NCI-H1048 (cell line): Measurements from ENCODE around the gene DCP1B.

ENCODE experiments used
- DNase-seq: peaks from one replicate; lab custom pipeline; 2025; lab: John Stamatoyannopoulos, UW

Gene DCP1B

DNA sequence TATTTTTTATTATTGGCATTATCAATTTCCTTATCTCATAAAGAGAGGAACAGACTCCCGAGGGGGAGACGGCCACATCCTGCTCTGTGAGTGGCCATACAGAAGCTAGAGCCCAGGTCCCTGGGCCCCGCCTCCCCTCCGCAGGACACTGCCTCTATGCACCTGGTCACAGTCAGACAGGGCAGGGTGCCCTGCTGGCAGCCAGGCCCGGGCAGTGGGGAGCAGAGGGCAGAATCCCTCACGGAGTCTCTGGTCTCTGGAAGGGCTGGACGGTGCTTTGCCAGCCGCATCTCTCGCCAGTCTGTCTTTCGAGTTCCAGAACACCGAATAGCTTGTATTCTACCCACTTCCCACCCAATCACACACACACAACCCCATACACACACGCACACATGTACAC is 69.4 kb downstream of the DCP1B start:
- DNase-seq = no peak

DNA sequence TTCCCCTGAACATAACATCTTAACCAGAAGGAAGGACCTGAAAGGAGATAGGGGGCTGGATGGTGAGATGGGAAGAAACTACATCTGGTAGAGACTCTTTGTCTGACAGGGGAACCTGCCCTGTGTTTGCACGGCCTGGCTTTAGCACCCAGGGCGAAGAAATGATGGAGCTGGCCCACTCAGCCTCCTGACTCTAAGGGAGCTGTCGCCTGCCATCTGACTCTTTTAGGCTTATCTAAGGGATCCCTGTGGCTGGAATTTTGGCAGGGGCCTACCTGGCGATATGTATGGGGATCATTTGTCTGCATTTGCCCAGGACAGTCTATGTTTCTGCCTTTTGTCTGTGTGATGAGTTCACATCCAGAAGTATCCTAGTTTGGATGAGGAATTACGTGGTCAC is 70.2 kb downstream of the DCP1B start:
- DNase-seq = no peak

DNA sequence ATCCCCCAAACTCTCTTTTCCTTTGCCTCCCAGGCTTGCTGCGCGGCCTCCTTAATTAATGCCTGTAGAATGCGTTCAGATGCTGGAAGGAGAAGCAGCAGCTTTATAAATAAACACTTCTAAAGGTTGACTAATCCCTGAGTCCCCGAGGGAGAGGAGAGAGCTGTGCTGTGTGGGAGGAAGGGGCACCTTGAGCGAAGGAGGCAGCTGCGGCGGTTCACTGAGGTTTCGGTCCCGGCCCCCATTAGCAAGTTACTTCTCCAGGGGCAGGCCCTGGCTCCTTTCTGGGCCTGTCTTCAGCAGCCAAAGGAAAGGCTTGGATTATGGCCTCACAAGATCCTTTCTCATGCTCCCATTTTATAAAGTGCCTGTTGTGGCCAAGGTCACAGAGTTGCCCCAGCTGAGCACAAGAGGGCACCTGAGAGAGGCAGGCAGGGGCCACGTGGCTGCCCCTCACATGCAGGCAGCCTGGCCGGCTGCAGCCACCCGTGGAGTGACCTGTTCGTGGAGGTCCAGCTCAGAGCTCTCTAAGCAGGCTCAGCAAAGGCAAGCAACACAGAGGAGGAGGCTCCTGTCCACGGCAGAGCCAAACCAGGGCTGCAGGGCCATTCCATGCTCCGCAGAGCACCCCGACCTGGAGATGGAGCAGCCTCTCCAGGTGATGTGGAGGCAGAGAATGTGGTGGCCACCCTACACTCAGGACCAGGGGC is 70.8 kb downstream of the DCP1B start:
- DNase-seq = no peak

DNA sequence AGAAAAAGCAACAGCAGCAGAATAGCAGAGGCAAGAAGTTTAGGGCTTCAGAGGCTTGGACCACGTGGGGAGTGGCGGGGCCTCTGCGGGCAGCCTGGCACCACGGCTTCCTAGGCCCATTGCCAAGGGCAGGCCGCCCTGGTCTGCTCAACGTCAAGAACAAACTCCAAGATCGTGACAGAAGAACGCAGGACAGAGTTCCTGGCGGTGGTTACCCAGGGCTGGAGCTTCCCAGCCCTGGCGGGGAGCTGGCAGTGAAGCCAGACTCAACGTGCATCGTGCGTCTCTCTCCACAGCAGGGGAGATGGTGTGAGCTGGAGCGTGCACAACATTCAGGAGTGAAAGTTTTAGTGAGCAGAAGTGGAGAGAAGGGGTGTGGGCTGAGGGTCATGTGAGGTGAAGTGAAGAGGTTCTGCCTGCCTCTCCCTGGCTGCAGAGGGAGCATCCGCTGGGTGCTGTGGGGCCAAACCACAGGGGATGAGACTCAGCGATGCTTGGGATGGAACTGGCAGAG is 71.9 kb downstream of the DCP1B start:
- DNase-seq = no peak

DNA sequence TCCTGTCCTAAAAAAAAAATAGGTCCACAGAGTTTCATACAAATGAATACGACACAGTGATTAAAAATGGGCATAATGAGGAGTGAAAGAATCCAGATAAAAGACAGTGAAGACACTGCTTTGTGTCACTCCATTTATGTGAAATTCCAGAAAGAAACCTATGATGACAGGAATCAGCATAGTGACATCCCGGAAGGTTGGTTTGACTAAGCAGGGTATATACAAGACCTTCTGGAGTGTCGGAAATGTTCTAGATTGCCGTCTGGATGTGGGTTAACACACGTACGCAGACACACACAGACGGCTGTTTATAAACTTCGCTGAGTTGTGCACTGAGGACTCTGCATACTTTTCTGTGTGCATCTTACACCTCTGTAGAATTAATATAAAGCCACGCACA is 72.6 kb downstream of the DCP1B start:
- no peak for DNase-seq

DNA sequence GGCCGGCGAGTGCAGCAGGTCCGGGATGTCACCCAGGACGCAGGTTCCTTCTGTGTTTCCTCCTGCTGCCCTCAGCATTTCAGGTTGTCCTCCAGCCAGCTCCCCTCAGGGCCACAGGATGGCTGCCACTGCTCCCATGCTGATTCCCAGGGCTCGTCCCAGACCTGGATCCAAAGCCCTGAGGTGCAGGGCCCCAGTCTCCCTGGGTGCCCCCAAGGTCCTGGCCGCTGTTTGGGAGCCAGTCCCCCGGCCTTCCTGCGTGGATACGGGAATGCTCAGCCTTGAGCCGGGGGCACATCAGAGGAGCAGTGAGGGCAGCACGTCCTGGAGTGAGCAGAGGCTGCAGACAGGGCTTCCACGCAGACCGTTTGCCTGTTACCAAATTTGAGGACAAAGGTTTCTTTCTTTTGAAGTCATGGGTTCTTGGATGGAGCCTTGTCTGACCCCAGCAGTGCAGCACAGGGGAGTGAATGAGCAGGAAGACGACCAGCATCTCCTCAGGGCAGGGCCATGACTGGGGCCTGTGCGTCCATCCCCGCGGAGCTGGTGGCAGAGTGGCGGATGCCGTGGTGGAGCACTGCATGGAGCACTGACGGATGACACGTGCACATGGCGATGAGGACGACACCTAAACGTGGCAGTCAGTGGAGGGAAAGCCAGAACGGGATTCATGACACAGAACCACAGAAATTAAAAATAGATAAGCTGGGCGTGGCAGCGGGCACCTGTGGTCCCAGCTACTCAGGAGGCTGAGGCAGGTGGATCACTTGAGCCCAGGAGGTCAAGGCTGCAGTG is 73.3 kb downstream of the DCP1B start:
- no peak for DNase-seq

DNA sequence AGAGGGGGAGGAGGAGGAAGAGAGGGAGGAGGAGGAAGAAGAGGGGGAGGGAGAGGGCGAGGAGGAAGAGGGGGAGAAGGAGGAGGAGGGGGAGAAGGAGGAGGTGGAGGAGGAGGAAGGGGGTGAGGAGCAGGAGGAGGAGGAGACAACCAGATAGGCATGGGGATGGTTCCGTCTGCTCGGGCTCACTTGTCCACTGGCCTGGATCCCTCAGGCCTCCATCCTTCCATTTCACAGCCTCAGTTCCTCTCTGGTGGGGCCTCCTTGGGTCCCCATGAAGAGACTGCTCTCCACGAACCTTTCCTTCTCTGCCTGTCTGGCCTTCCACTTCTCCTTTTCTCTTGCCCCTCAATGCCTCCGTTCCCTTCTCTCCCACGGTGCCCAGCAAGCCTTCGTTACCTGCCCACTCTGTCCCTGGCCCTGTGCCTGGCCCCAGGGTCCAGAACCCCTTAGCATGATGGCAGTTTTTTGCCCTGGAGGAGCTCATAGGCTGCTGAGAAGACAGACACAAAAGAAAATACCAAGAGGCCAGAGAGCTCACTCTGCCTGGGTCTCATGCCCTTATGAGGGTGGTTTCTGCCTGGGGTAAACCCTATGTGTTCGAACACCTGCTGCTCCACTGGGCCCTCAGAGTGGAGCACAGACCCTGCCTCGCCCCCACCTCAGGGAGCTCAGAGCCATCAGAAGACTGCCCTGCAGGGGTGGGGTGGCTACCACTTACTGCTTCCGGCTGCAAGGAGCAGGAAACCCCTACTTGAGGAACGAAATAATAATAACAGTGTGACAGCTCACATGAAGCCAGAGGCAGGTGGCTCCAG is 74.1 kb downstream of the DCP1B start:
- no peak for DNase-seq

DNA sequence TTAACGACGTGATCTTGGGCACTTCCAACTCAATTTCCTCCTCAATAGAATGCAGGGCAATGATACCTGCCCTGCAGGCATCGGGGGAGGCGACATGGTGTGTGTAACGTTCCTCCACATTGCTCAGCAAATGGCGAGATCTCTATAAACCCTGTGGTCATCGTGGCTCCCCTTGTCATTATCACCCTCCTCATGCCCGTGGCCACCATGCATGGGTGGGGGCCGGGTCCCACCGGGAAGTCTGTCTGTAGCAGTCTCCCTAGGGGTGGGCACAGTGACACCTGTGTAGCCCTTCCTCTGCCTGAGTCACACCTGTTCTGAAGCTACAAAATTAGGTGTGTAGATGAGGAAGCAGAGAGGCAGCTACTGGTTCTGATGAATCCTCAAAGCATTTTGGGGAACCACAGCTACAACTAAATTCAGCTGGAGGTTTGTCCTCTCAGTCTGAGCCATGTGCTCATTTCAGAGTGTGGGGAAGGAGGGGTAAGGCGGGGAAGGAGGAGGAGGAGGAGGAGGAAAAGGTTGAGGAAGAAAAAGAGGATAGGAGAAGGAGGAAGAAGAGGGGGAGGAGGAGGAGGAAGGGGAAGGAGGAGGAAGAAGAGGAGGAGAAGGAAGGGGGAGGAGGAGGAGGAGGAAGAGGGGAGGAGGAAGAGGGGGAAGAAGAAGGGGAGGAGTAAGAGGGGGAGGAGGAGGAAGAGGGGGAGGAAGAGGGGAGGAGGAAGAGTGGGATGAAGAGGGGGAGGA is 74.8 kb downstream of the DCP1B start:
- no peak for DNase-seq

DNA sequence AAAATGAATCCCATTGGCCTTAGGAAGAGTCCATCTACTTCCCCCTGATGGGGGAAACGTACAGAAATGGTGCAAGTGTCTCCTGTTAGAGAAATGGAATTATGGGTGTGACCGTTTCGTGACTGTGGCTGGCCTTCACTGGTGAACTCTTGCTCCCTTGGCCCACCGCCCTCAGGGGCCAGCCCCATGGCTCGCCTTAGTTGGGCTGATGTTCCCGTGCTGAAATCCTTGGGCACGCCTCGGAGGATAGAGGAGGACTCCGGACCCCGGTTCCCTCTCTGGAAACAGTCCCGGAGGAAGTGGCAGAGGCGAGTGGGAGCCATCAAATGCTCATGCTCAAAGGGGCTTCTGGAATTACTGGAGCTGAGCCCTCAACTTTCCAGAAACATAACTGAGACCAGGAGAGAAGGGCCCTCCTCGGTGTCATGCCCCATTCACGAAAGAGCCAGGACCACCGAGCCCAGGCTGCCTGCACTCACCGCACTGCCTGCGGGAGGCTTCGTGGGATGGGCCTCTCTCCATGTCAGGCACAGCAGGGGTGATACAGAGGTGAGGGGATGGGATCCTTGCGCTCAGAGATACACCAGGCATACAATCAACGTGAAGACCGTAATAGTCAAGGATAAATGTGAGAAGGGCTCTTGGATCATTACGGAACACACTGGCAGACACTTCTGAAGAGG is 75.7 kb downstream of the DCP1B start:
- no peak for DNase-seq

DNA sequence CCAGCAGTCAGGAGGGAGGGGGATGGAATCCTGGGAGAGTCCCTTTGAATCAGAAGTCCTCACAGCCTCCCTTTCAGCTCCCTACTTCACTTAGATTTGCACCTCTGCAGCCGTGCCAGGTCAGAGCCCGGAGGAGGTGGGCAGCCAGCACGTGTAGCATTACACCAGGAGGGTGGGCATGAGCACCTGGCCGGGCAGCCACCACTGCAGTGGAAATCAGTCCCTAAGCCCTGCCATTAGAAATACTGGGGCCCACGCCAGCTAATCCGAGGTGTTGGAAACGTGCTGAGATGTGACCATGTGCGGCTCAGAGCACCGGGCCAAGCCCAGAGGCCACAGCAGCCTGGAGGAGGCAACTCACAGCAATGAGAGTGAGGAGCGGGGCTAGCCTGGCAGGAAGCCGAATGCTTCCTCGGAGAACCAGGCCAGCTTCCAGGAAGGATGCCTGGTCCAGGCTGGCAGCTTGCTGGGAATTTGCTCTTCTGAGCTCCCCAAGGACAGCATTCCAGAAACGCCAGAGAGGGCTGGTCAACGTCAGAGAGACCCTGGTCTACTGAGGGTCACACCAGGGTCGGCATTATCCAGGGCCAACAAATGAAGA is 76.4 kb downstream of the DCP1B start:
- no peak for DNase-seq

DNA sequence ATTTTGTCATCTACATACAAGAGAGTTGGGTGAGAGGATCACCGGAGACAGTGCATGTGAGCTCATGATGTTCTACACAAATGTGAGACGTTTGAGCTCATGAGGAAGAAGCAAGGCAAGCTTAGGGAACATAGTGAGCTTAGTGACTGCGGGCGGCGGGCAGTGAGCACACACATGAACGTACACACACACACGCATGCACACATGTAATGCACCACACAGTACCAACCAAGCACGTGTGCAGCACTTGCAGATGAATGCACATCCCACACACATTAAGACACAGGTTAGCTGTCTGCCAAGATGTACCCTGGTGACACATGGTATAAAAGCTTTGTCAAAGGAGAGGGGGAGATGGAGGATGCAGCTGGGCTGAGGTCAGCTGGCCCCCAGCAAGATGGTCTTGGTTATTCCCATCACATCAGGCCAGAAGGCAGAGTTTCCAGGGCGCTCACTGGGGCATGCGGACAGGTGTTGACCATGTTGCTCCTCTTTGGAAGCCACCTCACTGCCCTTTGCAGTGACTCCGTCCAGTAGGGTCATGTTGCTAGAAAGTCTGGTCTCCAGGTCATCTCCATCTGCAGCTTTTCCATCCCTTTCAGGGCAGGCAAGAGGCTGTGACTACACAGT is 77.1 kb downstream of the DCP1B start:
- no peak for DNase-seq

DNA sequence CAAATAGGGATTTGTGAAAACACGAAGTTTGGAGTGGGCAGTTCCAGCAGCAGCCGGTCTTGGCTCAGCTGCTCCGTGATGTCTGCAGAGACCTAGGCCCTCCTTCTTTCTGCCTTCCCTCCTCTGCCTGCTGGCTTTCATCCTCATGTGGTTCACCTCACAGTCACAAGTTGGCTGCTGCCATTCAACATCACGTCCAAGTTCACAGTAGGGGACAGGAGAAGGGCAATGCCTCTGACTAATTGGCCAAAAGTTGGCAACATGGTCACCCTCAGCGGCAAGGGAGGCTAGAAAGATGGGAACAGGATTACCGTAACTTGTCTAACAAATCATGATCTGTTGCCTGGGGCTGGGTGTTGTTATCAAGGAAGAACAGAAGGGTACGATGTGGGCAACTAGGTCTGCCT is 78.0 kb downstream of the DCP1B start:
- no peak for DNase-seq

DNA sequence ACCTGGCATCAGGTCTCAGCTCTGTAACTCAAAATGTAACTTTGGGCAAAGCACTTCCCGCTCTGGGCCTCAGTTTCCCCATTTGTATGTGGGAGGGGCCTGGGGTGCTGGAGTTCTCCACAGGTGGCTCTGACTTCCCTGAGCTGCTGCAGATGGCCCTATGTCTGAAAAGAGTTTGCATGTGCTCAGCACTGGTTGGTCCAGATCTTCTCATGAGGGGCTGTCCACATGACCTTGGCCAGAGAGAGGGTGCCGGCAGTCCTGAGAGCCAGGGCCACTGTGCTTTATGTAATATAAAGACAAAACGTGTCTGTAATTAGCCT is 78.6 kb downstream of the DCP1B start:
- DNase-seq = no peak

DNA sequence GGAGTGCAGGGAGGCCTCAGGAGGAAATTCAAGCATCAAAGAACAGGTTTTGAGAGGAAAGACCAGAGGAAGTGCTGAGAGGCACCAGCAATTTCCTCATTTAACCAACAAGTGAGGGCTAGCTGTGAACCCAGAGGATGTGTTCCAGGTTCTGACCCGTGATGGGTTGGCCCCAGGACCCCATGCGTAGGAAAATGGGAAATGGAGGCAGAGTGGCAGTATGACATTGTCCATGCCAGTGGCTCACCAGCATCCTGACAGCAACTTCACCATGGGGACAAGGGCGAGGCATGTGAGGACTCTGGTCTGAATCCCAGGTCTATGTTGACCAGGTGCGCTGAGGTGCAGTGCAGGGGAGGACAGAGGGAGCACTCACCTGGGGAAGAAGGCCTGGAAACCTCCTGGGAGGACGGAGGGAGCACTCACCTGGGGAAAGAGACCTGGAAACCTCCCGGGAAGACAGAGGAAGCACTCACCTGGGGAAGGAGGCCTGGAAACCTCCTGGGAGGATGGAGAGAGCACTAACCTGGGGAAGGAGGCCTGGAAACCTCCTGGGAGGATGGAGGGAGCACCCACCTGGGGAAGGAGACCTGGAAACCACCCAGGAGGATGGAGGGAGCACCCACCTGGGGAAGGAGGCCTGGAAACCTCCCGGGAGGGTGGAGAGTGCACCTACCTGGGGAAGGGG is 79.1 kb downstream of the DCP1B start:
- no peak for DNase-seq

DNA sequence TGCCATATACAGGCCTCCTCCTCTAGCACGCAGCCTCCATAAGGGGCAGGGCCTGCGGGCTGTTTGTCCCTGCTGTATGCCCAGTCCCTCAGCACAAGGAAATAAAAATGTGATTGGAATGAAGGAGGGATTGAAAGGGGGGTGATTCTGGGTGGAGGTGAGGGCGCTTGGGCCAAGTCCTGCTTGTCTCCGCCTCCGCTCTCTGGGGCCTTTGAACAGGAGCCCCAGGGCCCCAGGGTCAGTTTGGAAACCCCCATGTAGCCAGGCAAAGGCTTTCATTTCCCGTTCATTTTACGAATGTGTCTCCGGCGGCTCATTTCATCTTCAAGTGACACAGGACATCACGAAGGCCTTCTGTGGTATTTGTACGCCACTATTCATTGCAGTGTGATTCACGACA is 81.3 kb downstream of the DCP1B start:
- DNase-seq = no peak

DNA sequence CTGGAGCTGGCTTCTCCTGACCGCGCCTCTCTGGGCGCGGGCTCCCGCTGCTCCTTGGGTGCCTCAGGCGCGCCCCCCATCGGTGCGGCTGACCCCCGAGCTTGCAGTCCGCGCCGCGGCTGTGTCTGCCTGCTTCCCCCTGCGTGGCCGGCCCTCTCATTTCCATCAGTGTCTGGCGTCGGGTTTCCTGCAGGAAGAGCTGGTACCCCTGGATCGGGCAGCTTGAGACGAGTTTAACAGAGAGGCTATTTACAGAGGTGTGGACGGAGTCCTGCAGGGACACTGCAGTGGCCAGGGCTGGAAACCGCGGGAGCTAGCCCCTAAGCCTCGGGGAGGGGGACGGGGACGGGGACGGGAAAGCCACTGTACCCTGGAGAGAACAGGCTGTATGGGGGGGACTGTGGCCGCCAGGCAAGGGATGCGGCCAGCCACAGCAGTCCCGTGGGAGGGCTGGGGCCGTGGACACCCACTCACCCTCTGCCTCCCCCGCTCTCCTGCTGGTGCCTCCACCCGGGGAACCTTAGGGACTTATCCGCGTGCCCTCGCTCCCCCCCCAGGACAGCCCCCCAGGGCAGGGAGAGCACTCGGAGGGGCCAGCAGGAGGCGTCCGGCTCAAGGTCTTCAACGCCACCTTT is 82.1 kb downstream of the DCP1B start:
- DNase-seq = no peak

DNA sequence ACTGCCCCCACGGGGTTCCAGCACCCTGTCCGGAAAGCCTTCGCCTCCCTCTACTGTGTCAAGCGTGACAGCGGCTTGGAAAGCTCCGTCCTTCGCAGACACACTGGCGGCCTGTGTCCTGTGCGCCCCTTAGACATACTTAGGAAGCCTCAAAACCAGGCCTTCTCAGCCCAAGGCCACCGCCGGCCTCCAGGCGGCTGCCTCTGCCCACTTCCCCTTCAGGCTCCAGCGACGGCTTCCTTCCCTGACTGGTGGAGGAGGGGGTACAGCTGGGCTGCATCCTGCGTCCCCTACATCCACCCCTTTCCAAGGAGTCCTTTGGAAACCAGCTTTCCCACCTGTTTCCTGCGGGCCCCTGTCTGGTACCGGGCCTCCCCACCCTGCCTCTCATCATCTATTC is 83.3 kb downstream of the DCP1B start:
- DNase-seq = no peak

DNA sequence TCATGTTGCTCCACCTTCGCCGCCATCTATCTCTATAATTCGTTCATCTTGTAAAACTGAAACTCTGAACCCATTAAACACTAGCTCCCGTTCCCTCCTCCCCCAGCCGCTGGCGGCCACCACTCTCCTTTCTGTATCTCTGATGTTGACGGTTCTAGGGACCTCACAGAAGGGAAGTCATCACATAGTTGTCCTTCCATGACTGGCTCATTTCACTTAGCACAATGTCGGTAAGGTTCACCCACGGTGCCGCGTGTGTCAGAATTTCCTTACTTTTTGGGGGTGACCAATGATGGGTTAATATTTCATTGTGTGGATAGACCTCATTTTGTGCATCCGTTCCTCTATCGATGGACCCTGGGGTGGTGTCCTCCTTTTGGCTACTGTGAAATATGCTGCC is 83.8 kb downstream of the DCP1B start:
- no peak for DNase-seq

DNA sequence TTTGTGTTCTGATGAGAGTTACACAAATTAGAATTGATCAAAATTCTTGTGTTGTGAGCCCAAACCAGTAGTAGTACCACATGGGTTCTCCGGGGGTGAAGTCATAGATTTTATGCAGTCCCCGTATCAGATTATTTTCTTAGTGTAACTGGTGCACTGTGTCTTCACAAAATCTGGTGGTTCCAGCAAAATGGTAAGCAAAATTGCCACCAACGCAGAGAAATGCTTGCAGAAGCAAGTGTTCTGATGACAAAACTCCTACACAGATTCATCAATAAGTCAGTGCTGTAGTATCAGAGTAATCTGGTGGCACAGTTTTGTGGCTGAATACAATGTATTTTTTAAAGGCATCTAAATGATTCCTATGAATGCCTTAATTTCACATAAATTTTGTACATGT is 84.5 kb downstream of the DCP1B start:
- no peak for DNase-seq

DNA sequence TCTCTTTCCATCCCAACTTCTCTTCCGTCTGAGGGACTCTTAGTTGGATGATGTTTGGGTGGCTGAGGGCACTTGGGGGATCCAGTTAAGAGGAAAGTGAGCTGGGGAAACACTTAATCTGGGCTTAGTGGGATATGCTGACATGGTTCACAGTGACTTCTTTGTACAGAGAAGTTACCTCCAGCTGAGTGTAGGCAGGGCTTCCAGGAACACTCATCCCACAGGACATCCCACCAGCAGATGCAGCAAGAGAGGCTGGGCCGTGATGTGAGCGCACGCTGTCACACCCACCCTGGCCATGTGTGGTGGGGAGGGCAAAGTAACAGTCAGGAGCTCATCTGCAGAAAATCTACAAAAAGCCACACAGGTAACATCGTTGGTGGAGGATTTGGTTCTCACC is 85.0 kb downstream of the DCP1B start:
- DNase-seq = no peak
